A549 (cell line): ENCODE results near the gene ALOX15B. TPM values are rescaled to one million over a fixed set of nuclear protein-coding genes. Genes with fewer than 3 reads are reported as not detected.

Experiments used
- ATAC-seq, 2 experiments: fragments of 200-7000 bp in 1 of 2; fragments of >200 bp in 1 of 2; cut with Nextera tagmentation in 1 of 2; cut with Tn5 transposase in 1 of 2; 3 replicates each; pipeline versions ENCODE4 v1.8.0 to v1.9.1; 2018 to 2020; ENCODE audit warnings: mild to moderate bottlenecking in 1 of 2, moderate library complexity in 1 of 2
- CTCF ChIA-PET: fragments of 300-600 bp; sonication (Branson Sonifier 250); formaldehyde crosslinking; extraction: SDS; loops from one replicate; lab custom pipeline; 2021; ENCODE audit warnings: antibody characterized with exemption, inconsistent platforms; lab: Yijun Ruan, JAX
- POLR2A ChIA-PET: fragments of 350-600 bp; formaldehyde crosslinking; extraction: SDS; loops from one replicate; lab custom pipeline; 2021; ENCODE audit warnings: antibody characterized with exemption, inconsistent platforms; lab: Yijun Ruan, JAX
- DNase-seq, 2 experiments: peaks; one replicate each; pipeline versions ENCODE4 v3.0.0 to v3.0.0-alpha.2; 2011 to 2016; ENCODE audit warnings: low read depth in 1 of 2, low spot score in 1 of 2
- FAIRE-seq: peaks from 2 replicates; lab custom pipeline; 2011; peaks lifted over from hg19 to GRCh38; lab: Jason Lieb, UNC
- H3K27ac ChIP-seq, 2 experiments: fragments of >200 bp; sonication (Bioruptor Twin); formaldehyde crosslinking; 3 replicates each; pipeline ENCODE4 v1.5.1; 2016 to 2017
- H3K4me1 ChIP-seq: fragments of >200 bp; sonication (Bioruptor Twin); formaldehyde crosslinking; 3 replicates; pipeline ENCODE4 v1.6.1; 2016
- H3K4me2 ChIP-seq: fragments of >200 bp; sonication (Bioruptor Twin); formaldehyde crosslinking; 3 replicates; pipeline ENCODE4 v1.6.1; 2016
- H3K4me3 ChIP-seq: fragments of >200 bp; sonication (Bioruptor Twin); formaldehyde crosslinking; 3 replicates; pipeline ENCODE4 v1.5.1; 2016
- H3K9me3 ChIP-seq: fragments of >200 bp; sonication (Bioruptor Twin); formaldehyde crosslinking; 3 replicates; pipeline ENCODE4 v1.6.1; 2016
- ATOH8 ChIP-seq: fragments of 250-450 bp; sonication (Bioruptor Pico); IDR thresholded peaks from 2 replicates; pipeline ENCODE4 v1.5.0; 2020; ENCODE audit warnings: low read depth, mild to moderate bottlenecking, moderate library complexity
- BHLHE40 ChIP-seq: IDR thresholded peaks from 2 replicates; pipeline ENCODE4 v1.6.1; 2012; ENCODE audit warnings: low read depth, low read length, inconsistent platforms
- E2F6 ChIP-seq: IDR thresholded peaks from 2 replicates; pipeline ENCODE4 v1.6.1; 2012; ENCODE audit warnings: low read depth, borderline replicate concordance
- EHF ChIP-seq: fragments of 250-450 bp; sonication (Bioruptor Pico); IDR thresholded peaks from 2 replicates; pipeline ENCODE4 v1.5.0; 2020; ENCODE audit warnings: mild to moderate bottlenecking
- ELK1 ChIP-seq: fragments of 150-350 bp; IDR thresholded peaks from 2 replicates; pipeline ENCODE4 v1.6.1; 2014; ENCODE audit warnings: low read depth, mild to moderate bottlenecking, low read length
- FOSL2 ChIP-seq, 2 experiments: fragments of 450-650 bp in 1 of 2; fragments of >200 bp in 1 of 2; sonication (Bioruptor Twin) in 1 of 2; formaldehyde crosslinking; IDR thresholded peaks; 2 replicates each; pipeline versions ENCODE4 v1.5.0 to v1.6.1; 2016 to 2020; ENCODE audit warnings: mild to moderate bottlenecking in 1 of 2, moderate library complexity in 1 of 2
- HOXB13 ChIP-seq: fragments of 250-450 bp; sonication (Bioruptor Pico); IDR thresholded peaks from 2 replicates; pipeline ENCODE4 v1.5.0; 2020; ENCODE audit warnings: low read depth, mild to moderate bottlenecking, moderate library complexity
- JUN ChIP-seq, 2 experiments: fragments of >200 bp; sonication (Bioruptor Twin); formaldehyde crosslinking; IDR thresholded peaks; 2 replicates in 1 of 2; 3 replicates in 1 of 2; pipeline ENCODE4 v1.6.1; 2016 to 2017
- KDM1A ChIP-seq: fragments of 200-600 bp; sonication (generic); IDR thresholded peaks from 2 replicates; pipeline ENCODE4 v1.6.1; 2016; ENCODE audit warnings: low read depth, mild to moderate bottlenecking
- RAD21 ChIP-seq, 2 experiments: fragments of >200 bp in 1 of 2; sonication (Bioruptor Twin) in 1 of 2; formaldehyde crosslinking in 1 of 2; IDR thresholded peaks in 1 of 2; conservative IDR thresholded peaks in 1 of 2; 2 replicates in 1 of 2; 3 replicates in 1 of 2; pipeline ENCODE4 v1.6.1; 2012 to 2018; ENCODE audit warnings: inconsistent platforms in 1 of 2
- RFX5 ChIP-seq: fragments of 450-650 bp; IDR thresholded peaks from 2 replicates; pipeline ENCODE4 v1.7.1; 2014; ENCODE audit warnings: antibody characterized with exemption, mild to moderate bottlenecking, moderate library complexity
- TFCP2L1 ChIP-seq: fragments of 250-450 bp; sonication (Bioruptor Pico); IDR thresholded peaks from 2 replicates; pipeline ENCODE4 v1.5.0; 2021; ENCODE audit warnings: mild to moderate bottlenecking
- ZNF302 ChIP-seq: fragments of 250-450 bp; sonication (Bioruptor Pico); IDR thresholded peaks from 2 replicates; pipeline ENCODE4 v1.9.0; 2021; ENCODE audit warnings: inconsistent platforms, mild to moderate bottlenecking, moderate library complexity
- ZSCAN20 ChIP-seq: fragments of 250-450 bp; sonication (Bioruptor Pico); IDR thresholded peaks from 2 replicates; pipeline ENCODE4 v1.8.0; 2022; ENCODE audit warnings: mild to moderate bottlenecking, moderate library complexity
- WGBS: methylation state at CpG from one replicate; pipeline ENCODE4 v1.1.6; 2017; ENCODE audit errors: missing lambda C conversion rate; 5-methylcytosine and 5-hydroxymethylcytosine counted together
- polyA plus RNA-seq, 4 experiments: library from polyadenylated mRNA; depleted of rRNA in 3 of 4; stranded (reverse); fragments of >200 nt; fragmentation: RNase III in 1 of 4; extraction: RNeasy Plus Mini Kit Qiagen cat#74134 plus additional on column Dnase treatment in 1 of 4; gene quantifications; 2 replicates in 3 of 4; 3 replicates in 1 of 4; pipeline ENCODE4 v1.2.3, GENCODE V29; 2011 to 2017
- TF ChIP-seq, protein P1 (sequence below): fragments of 250-450 bp; sonication (Bioruptor Pico); IDR thresholded peaks from 2 replicates; pipeline ENCODE4 v1.5.0; 2021; ENCODE audit warnings: mild to moderate bottlenecking, moderate library complexity, borderline replicate concordance

ALOX15B gene
- polyA plus RNA-seq, 2 of the 4 experiments (the other 2 are of a cell fraction): not detected

DNA sequence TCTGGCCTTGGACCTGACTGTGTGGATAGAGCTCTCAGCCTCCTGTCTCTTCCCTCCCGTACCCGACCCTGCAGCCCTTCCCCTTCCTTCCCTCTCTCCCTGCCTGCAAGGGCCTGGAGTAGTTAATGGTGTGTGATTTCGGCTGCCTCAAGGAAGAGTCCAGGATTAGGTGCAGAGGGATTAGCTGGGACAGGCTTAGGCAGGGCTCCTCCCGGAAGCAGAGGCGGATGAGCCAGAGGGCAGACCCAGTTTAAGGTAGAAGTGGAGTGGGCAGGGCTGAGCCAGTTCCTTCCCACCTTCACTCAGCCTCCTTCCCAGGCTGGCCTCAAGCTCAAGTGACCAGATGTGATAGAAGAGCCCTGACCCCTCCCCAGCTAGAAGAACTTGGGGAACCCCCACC is 19.7 kb upstream of the ALOX15B start:
- H3K27ac ChIP-seq: no peak overlapping the region
- no peak for ATAC-seq
- H3K4me3 ChIP-seq: no peak overlapping the region
- FAIRE-seq: no peak
- whole genome bisulfite sequencing: 69% methylated on average over 5 of the region's 5 CpGs
- POLR2A ChIA-PET: no interaction called here
- H3K4me2 ChIP-seq: no peak overlapping the region
- H3K9me3 ChIP-seq: no peaks in the 10 kb centered on the region
- no peak for DNase-seq
- no peak for TF ChIP-seq ZSCAN20 (CRISPR knock-in tag)
- no peak for TF ChIP-seq ELK1
- no peak for TF ChIP-seq RFX5
- TF ChIP-seq BHLHE40: no peak
- TF ChIP-seq, protein P1, sequence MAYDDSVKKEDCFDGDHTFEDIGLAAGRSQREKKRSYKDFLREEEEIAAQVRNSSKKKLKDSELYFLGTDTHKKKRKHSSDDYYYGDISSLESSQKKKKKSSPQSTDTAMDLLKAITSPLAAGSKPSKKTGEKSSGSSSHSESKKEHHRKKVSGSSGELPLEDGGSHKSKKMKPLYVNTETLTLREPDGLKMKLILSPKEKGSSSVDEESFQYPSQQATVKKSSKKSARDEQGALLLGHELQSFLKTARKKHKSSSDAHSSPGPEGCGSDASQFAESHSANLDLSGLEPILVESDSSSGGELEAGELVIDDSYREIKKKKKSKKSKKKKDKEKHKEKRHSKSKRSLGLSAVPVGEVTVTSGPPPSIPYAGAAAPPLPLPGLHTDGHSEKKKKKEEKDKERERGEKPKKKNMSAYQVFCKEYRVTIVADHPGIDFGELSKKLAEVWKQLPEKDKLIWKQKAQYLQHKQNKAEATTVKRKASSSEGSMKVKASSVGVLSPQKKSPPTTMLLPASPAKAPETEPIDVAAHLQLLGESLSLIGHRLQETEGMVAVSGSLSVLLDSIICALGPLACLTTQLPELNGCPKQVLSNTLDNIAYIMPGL (CRISPR knock-in tag): no peak
- TF ChIP-seq JUN (IDR thresholded peaks at IDR 0.05): no peak
- no peak for TF ChIP-seq RAD21 (conservative IDR thresholded peaks at IDR 0.05 in 1 of 2, IDR thresholded peaks at IDR 0.05 in 1 of 2)
- no peak for TF ChIP-seq TFCP2L1 (CRISPR knock-in tag)
- no peak for TF ChIP-seq ZNF302 (CRISPR knock-in tag)
- no peak for TF ChIP-seq ATOH8 (CRISPR knock-in tag)
- TF ChIP-seq E2F6: no peak
- TF ChIP-seq EHF (CRISPR knock-in tag): no peak
- CTCF ChIA-PET: interaction anchor here (1.0 to 13.5 kb wide), 16 partner anchors 9 to 275 kb away, joined by 3 to 148 read pairs (median 10); partner anchors contain the start of gene GUCY2D
- peaks cover 5% of the 10 kb centered on the region; the same call in 1 of the 3 replicates for H3K4me1 ChIP-seq

DNA sequence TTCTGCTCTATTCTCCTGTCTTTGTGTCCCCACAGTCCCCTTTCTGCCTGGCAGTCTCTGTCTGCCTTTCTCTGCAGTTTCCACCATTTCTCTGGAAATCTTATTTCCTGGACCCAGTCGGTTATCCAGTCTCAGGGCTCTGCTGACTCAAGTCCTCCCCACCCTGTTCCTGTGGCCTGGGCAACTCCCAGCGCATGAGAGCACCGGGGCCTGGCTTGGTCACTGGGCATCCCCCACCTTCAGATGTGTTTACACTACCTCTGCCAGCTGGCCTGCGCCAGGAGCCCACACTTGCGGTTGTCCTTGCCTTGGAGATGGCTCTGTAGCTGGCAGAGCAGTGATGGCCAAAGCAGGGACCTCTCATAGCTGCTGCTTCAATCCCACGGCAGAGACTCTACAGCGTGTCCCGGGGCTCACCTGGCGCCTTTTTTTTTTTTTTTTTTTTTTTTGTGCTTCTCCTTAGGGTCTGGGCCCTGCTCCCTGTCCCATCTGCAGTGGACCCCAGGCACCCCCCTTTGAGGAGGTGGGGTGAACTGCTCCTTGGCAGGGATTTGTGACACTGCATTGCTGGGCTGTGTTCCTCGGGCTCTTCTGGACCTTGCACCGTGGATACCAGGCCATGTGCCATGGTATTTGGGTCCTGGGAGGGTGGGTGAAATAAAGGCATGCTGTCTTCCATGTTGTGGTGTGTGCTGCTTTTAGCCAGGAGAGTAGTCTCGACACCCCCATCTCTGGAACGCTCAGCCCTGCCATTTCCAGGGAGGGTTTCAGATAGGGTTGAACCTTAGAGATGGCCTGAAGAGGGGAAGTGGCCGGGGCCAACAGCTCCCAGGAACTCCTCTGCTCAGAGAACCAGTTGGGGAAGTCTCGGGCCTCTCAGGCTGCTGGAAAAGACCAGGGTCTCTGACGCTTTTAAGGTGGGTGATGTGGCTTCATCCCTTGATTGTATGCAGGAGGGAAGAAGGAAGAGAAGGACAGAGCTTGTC is 18.9 kb upstream of the ALOX15B start:
- H3K4me2 ChIP-seq: no peak overlapping the region
- H3K4me1 ChIP-seq: peaks cover 5% of the 10 kb centered on the region; the same call in 1 of the 3 replicates
- POLR2A ChIA-PET: interaction anchor here (0.8 kb wide), 1 partner anchor 616 kb away, joined by 4 read pairs; the partner anchor contains the start of gene TMEM256
- no peak for DNase-seq
- 73% methylated on average over 16 of the region's 16 CpGs for WGBS
- no peak overlapping the region for H3K4me3 ChIP-seq
- H3K27ac ChIP-seq: no peak overlapping the region
- CTCF ChIA-PET: interaction anchor here (0.8 to 13.5 kb wide), 15 partner anchors 9 to 276 kb away, joined by 3 to 148 read pairs (median 7); partner anchors contain the start of gene GUCY2D
- no peak for ATAC-seq
- TF ChIP-seq FOSL2 (IDR thresholded peaks at IDR 0.05): no peak
- no peak for TF ChIP-seq FOSL2 (CRISPR knock-in tag; IDR thresholded peaks at IDR 0.05)
- TF ChIP-seq HOXB13: no peak
- no peak for TF ChIP-seq KDM1A
- no peak for FAIRE-seq
- H3K9me3 ChIP-seq: no peaks in the 10 kb centered on the region
